GM18508 (cell line): ENCODE data around the gene COMT.
"Not testable (repeated sequence)": the region's sequence is repeated elsewhere in the genome, so short reads cannot be mapped to it uniquely, and the experiment has no call there.

ENCODE experiments used
- ATAC-seq: cut with Tn5 transposase; IDR thresholded peaks from one replicate; pipeline ENCODE4 v1.9.1; 2021; ENCODE audit warnings: moderate number of reproducible peaks; ENCODE audit not compliant: insufficient read depth, unreplicated experiment

COMT gene

GRCh38 chr22:19906864-19907263 lies 34.7 kb upstream of the COMT start:
- not testable (repeated sequence) for ATAC-seq

GRCh38 chr22:19907902-19908301 lies 33.7 kb upstream of the COMT start:
- not testable (repeated sequence) for ATAC-seq

- ATAC-seq = no peak
These were observed 32.0 kb upstream of the COMT start for GRCh38 chr22:19909350-19910179.

GRCh38 chr22:19910180-19910744 lies 31.3 kb upstream of the COMT start:
- ATAC-seq = no peak

- ATAC-seq = no peak
These were observed 29.9 kb upstream of the COMT start for GRCh38 chr22:19911540-19912270.

- no peak for ATAC-seq
These were observed 29.1 kb upstream of the COMT start for GRCh38 chr22:19912271-19912999.

- ATAC-seq = no peak
These were observed 28.1 kb upstream of the COMT start for GRCh38 chr22:19913337-19913936.

- ATAC-seq = no peak
These were observed 27.2 kb upstream of the COMT start for GRCh38 chr22:19914201-19914943.

- no peak for ATAC-seq
These were observed 26.2 kb upstream of the COMT start for GRCh38 chr22:19915287-19915954.

- ATAC-seq = no peak
These were observed 25.6 kb upstream of the COMT start for GRCh38 chr22:19916006-19916405.

GRCh38 chr22:19916941-19917340 lies 24.6 kb upstream of the COMT start:
- ATAC-seq = no peak

- ATAC-seq = no peak
These were observed 24.0 kb upstream of the COMT start for GRCh38 chr22:19917389-19918138.

- no peak for ATAC-seq
These were observed 23.1 kb upstream of the COMT start for GRCh38 chr22:19918332-19919106.

- no peak for ATAC-seq
These were observed 21.7 kb upstream of the COMT start for GRCh38 chr22:19919701-19920363.

- ATAC-seq = no peak
These were observed 20.0 kb upstream of the COMT start for GRCh38 chr22:19921544-19922081.

- ATAC-seq = no peak
These were observed 17.6 kb upstream of the COMT start for GRCh38 chr22:19923914-19924513.
